Mucosa of descending colon (tissue), 3 donors: ENCODE measurements around the gene FAM78A. TPM values are rescaled to one million over a fixed set of nuclear protein-coding genes. Genes with fewer than 3 reads are reported as not detected.
A peak's percentile ranks its signal among the peaks of the same experiment; 100 is the strongest.

ENCODE experiments used
- ATAC-seq: fragments of 200-7000 bp; cut with Tn5 transposase; one replicate; pipeline ENCODE4 v1.9.1; 2020; ENCODE audit warnings: mild to moderate bottlenecking, moderate library complexity
- DNase-seq, 3 donors: peaks; one replicate each; pipeline ENCODE4 v3.0.0-alpha.2; 2020
- H3K36me3 ChIP-seq: fragments of 200-600 bp; one replicate; pipeline ENCODE4 v1.8.0; 2021; ENCODE audit warnings: low read depth, mild to moderate bottlenecking
- H3K4me1 ChIP-seq: fragments of 200-600 bp; one replicate; pipeline ENCODE4 v1.8.0; 2021; ENCODE audit warnings: low read depth, mild to moderate bottlenecking
- H3K4me3 ChIP-seq: fragments of 200-600 bp; one replicate; pipeline ENCODE4 v1.8.0; 2021; ENCODE audit warnings: mild to moderate bottlenecking
- H3K9me3 ChIP-seq: fragments of 200-600 bp; one replicate; pipeline ENCODE4 v1.8.0; 2021; ENCODE audit warnings: mild to moderate bottlenecking
- CTCF ChIP-seq: fragments of 200-600 bp; IDR thresholded peaks from one replicate; pipeline ENCODE4 v1.8.0; 2022; ENCODE audit warnings: antibody characterized with exemption, mild to moderate bottlenecking
- intact Hi-C, 2 donors: fragments of 100-400 bp; cut with DNase I in 1 of 2; cut with micrococcal nuclease in 1 of 2; formaldehyde crosslinking; loops; one replicate each; pipeline versions ENCODE4 v1.11.0 to v1.11.1; 2022; cut with DNase I, micrococcal nuclease
- total RNA-seq, 3 donors: library from RNA; stranded (reverse); fragmentation: NEBNext Ultra II Directional in 2 of 3; extraction: Animal tissue kit (Norgen Biotek cat#: 25700) in 2 of 3; gene quantifications; one replicate each; pipeline versions ENCODE4 v1.2.1 to v1.2.4, GENCODE V29; 2021 to 2023
- donor health status: DM: no; HTN: no; CAD: no; lungs with moderate emphysema.
- donor health status: DM: no; HTN: no; CAD: no.
- donor health status: DM: no; HTN: yes; CAD: no.

The FAM78A gene
- total RNA-seq, 3 donors from 2014 or later = 1.4 to 3.9 (median 2.9) TPM

GRCh38 chr9:131257266-131258025, 18.9 kb downstream of the FAM78A start:
- no peaks in the 10 kb centered on the region for H3K36me3 ChIP-seq
- intact Hi-C loops = no loop called here
- DNase-seq (no peak), ATAC-seq (no peak)
- H3K4me3 ChIP-seq = no peak overlapping the region
- no peak for TF ChIP-seq CTCF
- peaks cover 8% of the 10 kb centered on the region for H3K4me1 ChIP-seq
- H3K9me3 ChIP-seq = no peaks in the 10 kb centered on the region

- DNase-seq (peak in 1 of 3 donors; percentile 29), ATAC-seq (no peak)
- Histone ChIP-seq H3K9me3 (no peaks in the 10 kb centered on the region), H3K36me3 (no peaks in the 10 kb centered on the region), H3K4me3 (no peak overlapping the region), H3K4me1 (peaks cover 8% of the 10 kb centered on the region)
- intact Hi-C loops = no loop called here
- TF ChIP-seq CTCF = no peak
Observed at GRCh38 chr9:131255676-131256197, 20.6 kb downstream of the FAM78A start.

GRCh38 chr9:131254626-131255025, 21.7 kb downstream of the FAM78A start:
- H3K9me3 ChIP-seq = no peaks in the 10 kb centered on the region
- ATAC-seq (no peak), DNase-seq (no peak)
- intact Hi-C loops = no loop called here
- H3K36me3 ChIP-seq = no peaks in the 10 kb centered on the region
- no peak overlapping the region for H3K4me3 ChIP-seq
- TF ChIP-seq CTCF = no peak
- H3K4me1 ChIP-seq = peaks cover 8% of the 10 kb centered on the region

GRCh38 chr9:131253891-131254491, 22.3 kb downstream of the FAM78A start:
- Histone ChIP-seq H3K9me3 (no peaks in the 10 kb centered on the region), H3K36me3 (no peaks in the 10 kb centered on the region), H3K4me3 (no peak overlapping the region), H3K4me1 (peaks cover 8% of the 10 kb centered on the region)
- DNase-seq (peak in 1 of 3 donors; percentile 57), ATAC-seq (peak; percentile 7)
- intact Hi-C loops = no loop called here
- TF ChIP-seq CTCF = no peak

- H3K36me3 ChIP-seq = no peaks in the 10 kb centered on the region
Observed at GRCh38 chr9:131252120-131252519, 24.2 kb downstream of the FAM78A start.

More at GRCh38 chr9:131252120-131252519, 24.2 kb downstream of the FAM78A start:
- Histone ChIP-seq H3K4me3 (no peak overlapping the region), H3K4me1 (peaks cover 8% of the 10 kb centered on the region), H3K9me3 (no peaks in the 10 kb centered on the region)
- DNase-seq (peak in 1 of 3 donors; percentile 71), ATAC-seq (no peak)
- intact Hi-C loops = no loop called here
- no peak for TF ChIP-seq CTCF
